GM12878 (cell line): ENCODE measurements around the gene STAT4. TPM values are rescaled to one million over a fixed set of nuclear protein-coding genes. Genes with fewer than 3 reads are reported as not detected.
A peak's percentile ranks its signal among the peaks of the same experiment; 100 is the strongest.

Source experiments
- ATAC-seq: fragments of 200-7000 bp; cut with Tn5 transposase; 3 replicates; pipeline ENCODE4 v1.9.1; 2020; ENCODE audit warnings: mild to moderate bottlenecking, moderate library complexity
- BruUV-seq: library from RNA; stranded (reverse); fragments of 400-500 nt; replicated peaks from 2 replicates; lab custom pipeline; 2021; lab: Mats Ljungman, UMichigan
- CTCF ChIA-PET: fragments of 300-600 bp; sonication (Branson Sonifier 250); formaldehyde crosslinking; extraction: SDS; loops from one replicate; lab custom pipeline; 2021; ENCODE audit warnings: inconsistent platforms; lab: Yijun Ruan, JAX
- POLR2A ChIA-PET: fragments of 350-600 bp; formaldehyde crosslinking; extraction: SDS; loops from one replicate; lab custom pipeline; 2021; ENCODE audit warnings: inconsistent platforms; lab: Charles Lee
- RAD21 ChIA-PET: fragments of 300-600 bp; sonication (Branson Sonifier 250); formaldehyde crosslinking; loops from one replicate; lab custom pipeline; 2023; ENCODE audit warnings: antibody characterized with exemption; ENCODE audit not compliant: unreplicated experiment; lab: Charles Lee
- SMC1A ChIA-PET: fragments of 300-600 bp; sonication (Branson Sonifier 250); formaldehyde crosslinking; loops from one replicate; lab custom pipeline; 2023; ENCODE audit not compliant: unreplicated experiment, uncharacterized antibody; lab: Charles Lee
- DNase-seq: peaks from one replicate; pipeline ENCODE4 v3.0.0-alpha.2; 2011; ENCODE audit warnings: low read depth, low spot score
- FAIRE-seq: peaks from 3 replicates; lab custom pipeline; 2011; peaks lifted over from hg19 to GRCh38; lab: Jason Lieb, UNC
- H2AFZ ChIP-seq: 2 replicates; pipeline ENCODE4 v1.6.0; 2011; ENCODE audit warnings: low read depth, low read length, control low read depth; ENCODE audit not compliant: control insufficient read depth
- H3K27ac ChIP-seq: 2 replicates; pipeline ENCODE4 v1.5.1; 2011; ENCODE audit warnings: control low read depth; ENCODE audit not compliant: control insufficient read depth, insufficient read depth
- H3K27me3 ChIP-seq, 2 experiments: replicated peaks in 1 of 2; 2 replicates each; pipeline versions ENCODE4 v1.6.0 to v1.6.1; 2011; ENCODE audit warnings: low read length in 1 of 2; ENCODE audit not compliant: control insufficient read depth in 2 of 2, insufficient read depth in 2 of 2
- H3K36me3 ChIP-seq, 2 experiments: 2 replicates each; pipeline ENCODE4 v1.5.1; 2011; ENCODE audit warnings: low read length in 1 of 2; ENCODE audit not compliant: control insufficient read depth in 2 of 2, insufficient read depth in 2 of 2
- H3K4me1 ChIP-seq: 2 replicates; pipeline ENCODE4 v1.6.1; 2011; ENCODE audit warnings: mild to moderate bottlenecking, low read length, moderate library complexity, mixed read lengths; ENCODE audit not compliant: control insufficient read depth, insufficient read depth
- H3K4me2 ChIP-seq: 2 replicates; pipeline ENCODE4 v1.6.0; 2011; ENCODE audit warnings: control low read depth; ENCODE audit not compliant: control insufficient read depth, insufficient read depth
- H3K4me3 ChIP-seq: fragments of 200-600 bp; sonication (generic); 2 replicates; pipeline ENCODE4 v1.5.1; 2016
- H3K79me2 ChIP-seq: 2 replicates; pipeline ENCODE4 v1.6.0; 2011; ENCODE audit warnings: low read length; ENCODE audit not compliant: control insufficient read depth, insufficient read depth
- H3K9ac ChIP-seq: 2 replicates; pipeline ENCODE4 v1.8.0; 2011; ENCODE audit warnings: low read length, control low read depth, mixed read lengths; ENCODE audit not compliant: control insufficient read depth, insufficient read depth
- H3K9me3 ChIP-seq: replicated peaks from 3 replicates; pipeline ENCODE4 v1.5.1; 2011; ENCODE audit warnings: mild to moderate bottlenecking, low read length; ENCODE audit not compliant: control insufficient read depth, insufficient read depth
- H4K20me1 ChIP-seq: 2 replicates; pipeline ENCODE4 v1.6.0; 2011; ENCODE audit not compliant: control insufficient read depth, insufficient read depth
- BACH1 ChIP-seq: fragments of 450-650 bp; IDR thresholded peaks from 2 replicates; pipeline ENCODE4 v1.6.1; 2017; ENCODE audit warnings: mild to moderate bottlenecking, borderline replicate concordance
- E2F8 ChIP-seq: fragments of 450-650 bp; IDR thresholded peaks from 2 replicates; pipeline ENCODE4 v1.6.1; 2018; ENCODE audit warnings: mild to moderate bottlenecking, low read depth, moderate library complexity; ENCODE audit not compliant: partially characterized antibody
- MYC ChIP-seq: IDR thresholded peaks from 2 replicates; pipeline ENCODE4 v1.6.1; 2011; ENCODE audit warnings: mild to moderate bottlenecking, low read length, moderate library complexity, inconsistent platforms; ENCODE audit not compliant: insufficient read depth, insufficient replicate concordance, insufficient read length, severe bottlenecking
- PKNOX1 ChIP-seq: fragments of 450-650 bp; IDR thresholded peaks from 2 replicates; pipeline ENCODE4 v1.6.1; 2016; ENCODE audit warnings: mild to moderate bottlenecking
- POLR2AphosphoS5 ChIP-seq: IDR thresholded peaks from 2 replicates; pipeline ENCODE4 v1.6.1; 2011; ENCODE audit warnings: mild to moderate bottlenecking, low read length, inconsistent platforms
- POU2F2 ChIP-seq: IDR thresholded peaks from 3 replicates; pipeline ENCODE4 v1.6.1; 2011; ENCODE audit warnings: low read depth, mild to moderate bottlenecking, low read length, borderline replicate concordance
- RELB ChIP-seq: fragments of 450-650 bp; IDR thresholded peaks from 2 replicates; pipeline ENCODE4 v1.6.1; 2017; ENCODE audit warnings: low read depth, mild to moderate bottlenecking, moderate library complexity
- SREBF1 ChIP-seq: IDR thresholded peaks from 2 replicates; pipeline ENCODE4 v1.6.1; 2012; ENCODE audit warnings: mild to moderate bottlenecking, low read length
- STAT1 ChIP-seq: fragments of 450-650 bp; conservative IDR thresholded peaks from 2 replicates; pipeline ENCODE4 v1.6.1; 2014; ENCODE audit warnings: antibody characterized with exemption, mild to moderate bottlenecking
- SUZ12 ChIP-seq: fragments of 200-600 bp; sonication (generic); IDR thresholded peaks from one replicate; pipeline ENCODE4 v1.6.1; 2018; ENCODE audit warnings: antibody characterized with exemption, mild to moderate bottlenecking; ENCODE audit not compliant: unreplicated experiment
- TARDBP ChIP-seq: IDR thresholded peaks from 2 replicates; pipeline ENCODE4 v1.6.1; 2016; ENCODE audit warnings: borderline replicate concordance
- WRNIP1 ChIP-seq: IDR thresholded peaks from 2 replicates; pipeline ENCODE4 v1.6.1; 2011; ENCODE audit warnings: low read depth, low read length, improper control_type of control experiment, borderline replicate concordance
- ZBED1 ChIP-seq: IDR thresholded peaks from 2 replicates; pipeline ENCODE4 v1.6.1; 2016; ENCODE audit warnings: borderline replicate concordance
- ZBTB11 ChIP-seq: fragments of 450-650 bp; formaldehyde crosslinking; IDR thresholded peaks from 2 replicates; pipeline ENCODE4 v1.5.0; 2022; ENCODE audit warnings: mild to moderate bottlenecking, missing genetic modification characterization
- WGBS: methylation state at CpG from one replicate; pipeline ENCODE4 v1.1.6; 2016; ENCODE audit warnings: low lambda C conversion rate; ENCODE audit not compliant: insufficient replicate concordance, insufficient coverage; ENCODE audit errors: missing lambda C conversion rate; 5-methylcytosine and 5-hydroxymethylcytosine counted together
- in situ Hi-C: fragments of 300-500 bp; cut with MboI; formaldehyde crosslinking; loops from 9 replicates; pipeline ENCODE4 v1.14.3; 2018; ENCODE audit warnings: mixed read lengths
- intact Hi-C: fragments of 100-400 bp; cut with micrococcal nuclease; formaldehyde crosslinking; loops from one replicate; pipeline ENCODE4 v1.14.2; 2022; ENCODE audit not compliant: unreplicated experiment
- polyA plus RNA-seq, 11 experiments: library from polyadenylated mRNA; depleted of rRNA in 4 of 11; unstranded in 6 of 11; stranded (reverse) in 5 of 11; fragments of >200 nt; fragmentation: Nextera tagmentation in 4 of 11; fragmentation: Illumina TruSeq in 1 of 11; extraction: Ambion mirVana in 4 of 11; extraction: Trizol in 1 of 11; gene quantifications; 1 replicate in 1 of 11; 2 replicates in 10 of 11; pipeline versions ENCODE4 v1.2.1 to v1.2.3, GENCODE V29; 2011 to 2016; ENCODE audit warnings: inconsistent platforms in 2 of 11, missing spikeins in 2 of 11, low read depth in 1 of 11
- total RNA-seq, 4 experiments: library from RNA; depleted of rRNA in 3 of 4; stranded (reverse); fragments of >200 nt in 3 of 4; fragmentation: Illumina TruSeq in 1 of 4; extraction: Trizol in 1 of 4; gene quantifications; 2 replicates each; pipeline versions ENCODE4 v1.2.1 to v1.2.3, GENCODE V29; 2013 to 2021

STAT4 gene
- total and polyA plus RNA-seq, 10 of the 15 experiments (the other 5 are each of a cell fraction or from before 2014, with no cell fraction given): 3.1 to 9.3 (median 7.1) TPM

- no peak overlapping the region for H2AFZ ChIP-seq
- peaks cover 72% of the 10 kb centered on the region for H3K79me2 ChIP-seq
- H3K9me3 ChIP-seq: no peaks in the 10 kb centered on the region; the same call in 1 of the 3 replicates
- TSS peak; percentile 58 for BruUV-seq
- in situ Hi-C loops: no loop called here
- peaks cover 0 to 34% of the 10 kb centered on the region in 2 experiments; a peak in 3 of 4 replicates for H3K36me3 ChIP-seq
- H3K27ac ChIP-seq: peak overlapping the region; percentile 97
- POLR2A ChIA-PET: interaction anchor here (0.5 to 5.7 kb wide), 19 partner anchors 8 to 165 kb away, joined by 3 to 75 read pairs (median 5); no protein-coding TSS in a partner anchor
- intact Hi-C loops: loop anchor here (5.0 kb wide), 1 partner anchor 130 kb away; the partner anchor contains the start of gene GLS
- SMC1A ChIA-PET: interaction anchor here (0.6 to 3.8 kb wide), 19 partner anchors 8 to 467 kb away, joined by 3 to 23 read pairs (median 6); no protein-coding TSS in a partner anchor
- FAIRE-seq (no peak), ATAC-seq (no peak), DNase-seq (no peak)
- RAD21 ChIA-PET: interaction anchor here (0.6 to 3.1 kb wide), 10 partner anchors 7 to 362 kb away, joined by 3 to 12 read pairs (median 4); no protein-coding TSS in a partner anchor
- no peaks in the 10 kb centered on the region for H3K27me3 ChIP-seq
- H3K9ac ChIP-seq: peak overlapping the region; percentile 95
- 98% methylated on average over 3 of the region's 3 CpGs for WGBS
- peak overlapping the region; percentile 92 for H3K4me3 ChIP-seq
- H3K4me2 ChIP-seq: peak overlapping the region; percentile 81
- peaks cover 18% of the 10 kb centered on the region for H3K4me1 ChIP-seq
- CTCF ChIA-PET: interaction anchor here (0.6 to 1.9 kb wide), 12 partner anchors 11 to 657 kb away, joined by 3 to 13 read pairs (median 3); no protein-coding TSS in a partner anchor
- H4K20me1 ChIP-seq: peaks cover 6% of the 10 kb centered on the region
- TF ChIP-seq ZBTB11: peak; percentile 46
- peak; percentile 37; the same call in 1 of the 3 replicates for TF ChIP-seq POU2F2
- peak; percentile 8; the same call in 1 of the 2 replicates for TF ChIP-seq BACH1
- TF ChIP-seq SUZ12: no peak
- TF ChIP-seq POLR2AphosphoS5: peak; percentile 77
- TF ChIP-seq WRNIP1: 0 out of 2 replicates have a peak, but pooled peaks have one; percentile 36
- TF ChIP-seq MYC: no peak
- no peak for TF ChIP-seq SREBF1
- no peak for TF ChIP-seq STAT1
- no peak for TF ChIP-seq E2F8
- TF ChIP-seq RELB: no peak
- no peak for TF ChIP-seq TARDBP
- TF ChIP-seq PKNOX1: peak; percentile 26; the same call in 1 of the 2 replicates
- TF ChIP-seq ZBED1: peak; percentile 50; the same call in 1 of the 2 replicates
Observed at GRCh38 chr2:191012346-191012745, 138.4 kb downstream of the STAT4 start.
